Measurements from ENCODE around the gene USP3. TPM values are rescaled to one million over a fixed set of nuclear protein-coding genes. Genes with fewer than 3 reads are reported as not detected.

Gene USP3
- total RNA-seq, 4 donors from 2014 or later: 74.0 to 90.9 (median 75.5) TPM

Other genes with a start within 250 kb of the USP3 start
- gene APH1B, start 227.0 kb upstream of the USP3 start, total RNA-seq: 10 to 100 TPM; 17.0 to 42.2 (median 21.8) TPM
- 10 to 100 TPM in 1 of 4 donors, 1 to 10 TPM in 3; 1.5 to 16.3 (median 3.7) TPM for gene CA12, start 122.7 kb upstream of the USP3 start, total RNA-seq
- gene FBXL22, start 92.8 kb downstream of the USP3 start, total RNA-seq: 1 to 10 TPM in 1 of 4 donors, under 1 TPM in 1, not detected in 2; 0.22 to 1.7 TPM